ENCODE results near the gene STRBP. TPM values are rescaled to one million over a fixed set of nuclear protein-coding genes. Genes with fewer than 3 reads are reported as not detected.

Gene STRBP
- total and polyA plus RNA-seq, 2 of the 8 experiments (the other 6 are each of a cell fraction or from before 2014, with no cell fraction given), result 29.7 to 105 TPM

DNA sequence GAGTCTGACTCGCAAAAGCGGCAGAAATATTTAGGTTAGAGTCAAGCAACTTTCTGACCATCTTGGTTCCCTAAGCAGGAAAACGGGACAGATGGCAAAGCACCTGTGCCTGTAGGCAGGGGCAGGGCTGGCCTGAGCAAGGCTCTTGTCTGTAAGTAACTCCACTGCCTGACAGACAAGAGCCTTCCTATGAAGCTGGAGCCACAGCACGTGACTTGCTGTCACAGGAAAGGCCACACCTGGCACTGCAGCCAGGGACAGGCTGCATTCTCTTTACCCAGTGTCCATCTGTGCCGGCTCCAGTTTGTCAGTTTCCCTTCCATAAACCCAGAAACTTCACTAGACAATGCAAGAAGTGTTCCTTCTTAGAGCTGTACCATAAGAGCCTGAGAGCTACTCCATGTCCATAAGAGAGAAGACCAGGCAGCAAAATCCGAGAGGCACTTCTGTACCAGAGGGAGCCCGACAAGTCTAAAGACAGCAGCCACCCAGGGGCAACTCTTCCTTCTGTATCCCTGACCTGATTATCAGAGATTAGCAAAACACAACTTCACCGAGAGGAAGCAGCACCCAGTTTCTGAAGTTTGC is 156.9 kb downstream of the STRBP start:
- no peak for TF ChIP-seq TBP (IDR thresholded peaks at IDR 0.05; ENCODE audit: low read depth, low read length)
- TF ChIP-seq POLR2A (IDR thresholded peaks at IDR 0.05; ENCODE audit: control extremely low read depth in 1 of 2, low read depth in 2 of 2, low read length in 2 of 2), result peak in 1 of 2 experiments; percentile 34; a peak in 1 of 3 replicates
- no peak for TF ChIP-seq KDM1A (IDR thresholded peaks at IDR 0.05; ENCODE audit: borderline replicate concordance, low read length)
- H3K79me2 ChIP-seq (ENCODE audit: control insufficient read depth in 1 of 2, insufficient read depth in 2 of 2, low read length in 2 of 2), result no peaks in the 10 kb centered on the region
- H3K4me2 ChIP-seq (ENCODE audit: insufficient read depth in 1 of 2, low read depth in 2 of 2, low read length in 2 of 2), result no peak overlapping the region
- H3K4me3 ChIP-seq (ENCODE audit: extremely low read depth in 1 of 4, insufficient read depth in 2 of 4, low read depth in 3 of 4, low read length in 4 of 4), result no peak overlapping the region
- no peak overlapping the region for H2AFZ ChIP-seq (ENCODE audit: low read length)
- DNase-seq (ENCODE audit: low read depth in 1 of 2, low spot score in 2 of 2) (no peak), FAIRE-seq (no peak)
- no peak overlapping the region for H3K56ac ChIP-seq (replicated peaks; ENCODE audit: insufficient read length, low read depth, low read length)
- H3K9me3 ChIP-seq (ENCODE audit: insufficient read depth in 2 of 2, low read depth in 1 of 2, low read length in 1 of 2), result no peaks in the 10 kb centered on the region
- H4K5ac ChIP-seq (ENCODE audit: insufficient read length, low read depth, low read length), result no peak overlapping the region
- H3K23me2 ChIP-seq (ENCODE audit: low read depth, low read length), result no peaks in the 10 kb centered on the region
- H3K14ac ChIP-seq (ENCODE audit: insufficient read length), result no peak overlapping the region
- H3K4me1 ChIP-seq (replicated peaks in 1 of 4; ENCODE audit: control insufficient read depth in 3 of 4, insufficient read depth in 4 of 4, low read length in 3 of 4), result peaks cover 0 to 11% (median 5%) of the 10 kb centered on the region in 4 experiments; a peak in 5 of 7 replicates
- H2BK20ac ChIP-seq (ENCODE audit: low read length), result no peak overlapping the region
- H4K20me1 ChIP-seq (replicated peaks in 1 of 2; ENCODE audit: control insufficient read depth in 1 of 2, insufficient read depth in 2 of 2, low read length in 2 of 2), result peaks cover 6 to 11% of the 10 kb centered on the region in 2 experiments
- H2BK15ac ChIP-seq (ENCODE audit: low read length), result no peak overlapping the region
- H3K4ac ChIP-seq (replicated peaks; ENCODE audit: insufficient read length, low read depth, low read length), result no peak overlapping the region
- H2AK5ac ChIP-seq (ENCODE audit: low read depth, low read length), result no peak overlapping the region
- 0 out of 7 replicates have a peak overlapping the region, but pooled peaks of 2 of the 4 experiments have one; percentile 8 to 20 for H3K9ac ChIP-seq (replicated peaks in 1 of 4; ENCODE audit: extremely low read depth in 1 of 4, low read depth in 3 of 4, low read length in 3 of 4)
- H2BK120ac ChIP-seq (replicated peaks; ENCODE audit: low read depth, low read length), result no peak overlapping the region
- H4K91ac ChIP-seq (replicated peaks; ENCODE audit: insufficient read length, low read length), result no peak overlapping the region
- H3K36me3 ChIP-seq (ENCODE audit: control insufficient read depth in 2 of 4, insufficient read depth in 4 of 4, low read length in 3 of 4), result peaks cover 4 to 25% (median 18%) of the 10 kb centered on the region in 4 experiments
- POLR2A ChIA-PET (ENCODE audit: partially characterized antibody), result interaction anchor here (0.6 to 1.8 kb wide), 6 partner anchors 8 to 239 kb away, joined by 3 to 6 read pairs (median 4); no protein-coding TSS in a partner anchor
- H4K8ac ChIP-seq (ENCODE audit: extremely low read depth, insufficient read depth, low read length), result no peak overlapping the region
- peak overlapping the region; percentile 56; the same call in 1 of the 2 replicates for H2BK5ac ChIP-seq (ENCODE audit: low read depth, low read length)
- WGBS, 2 experiments (ENCODE audit: extremely low coverage in 1 of 2, insufficient coverage in 1 of 2, insufficient read length in 1 of 2, insufficient replicate concordance in 2 of 2, low coverage in 1 of 2, low lambda C conversion rate in 2 of 2, missing lambda C conversion rate in 1 of 2), result 80% methylated on average over 8 of the region's 8 CpGs; no CpG with 5 or more reads in 1 of the 2 experiments
- H2BK12ac ChIP-seq (ENCODE audit: low read depth, low read length), result no peak overlapping the region
- H3K18ac ChIP-seq (ENCODE audit: extremely low read depth, low read length), result no peak overlapping the region
- no peak overlapping the region for H3K23ac ChIP-seq (ENCODE audit: insufficient read length)
- no peak overlapping the region for H3K27ac ChIP-seq (ENCODE audit: low read depth, low read length)
- CTCF ChIA-PET (ENCODE audit: partially characterized antibody), result interaction anchor here (0.7 to 3.3 kb wide), 6 partner anchors 9 to 242 kb away, joined by 4 to 21 read pairs (median 8); no protein-coding TSS in a partner anchor
- peaks cover 4% of the 10 kb centered on the region; the same call in 1 of the 2 replicates for H3K79me1 ChIP-seq (ENCODE audit: low read depth, low read length)
- no peaks in the 10 kb centered on the region for H3K27me3 ChIP-seq (replicated peaks in 1 of 4; ENCODE audit: control insufficient read depth in 3 of 4, extremely low read depth in 1 of 4, insufficient read depth in 3 of 4, low read length in 3 of 4)

All from H1 (cell line).